Activated T-helper 1 cell treated with Interleukin-2 at 50 U/mL for 16 hours (primary cell): ENCODE results near the gene PCDHA3.
"Not testable (repeated sequence)": the region's sequence is repeated elsewhere in the genome, so short reads cannot be mapped to it uniquely, and the experiment has no call there.

Experiments
- DNase-seq: peaks from one replicate; pipeline ENCODE4 v3.0.0-alpha.2; 2020; ENCODE audit warnings: low read depth

Gene PCDHA3

DNA sequence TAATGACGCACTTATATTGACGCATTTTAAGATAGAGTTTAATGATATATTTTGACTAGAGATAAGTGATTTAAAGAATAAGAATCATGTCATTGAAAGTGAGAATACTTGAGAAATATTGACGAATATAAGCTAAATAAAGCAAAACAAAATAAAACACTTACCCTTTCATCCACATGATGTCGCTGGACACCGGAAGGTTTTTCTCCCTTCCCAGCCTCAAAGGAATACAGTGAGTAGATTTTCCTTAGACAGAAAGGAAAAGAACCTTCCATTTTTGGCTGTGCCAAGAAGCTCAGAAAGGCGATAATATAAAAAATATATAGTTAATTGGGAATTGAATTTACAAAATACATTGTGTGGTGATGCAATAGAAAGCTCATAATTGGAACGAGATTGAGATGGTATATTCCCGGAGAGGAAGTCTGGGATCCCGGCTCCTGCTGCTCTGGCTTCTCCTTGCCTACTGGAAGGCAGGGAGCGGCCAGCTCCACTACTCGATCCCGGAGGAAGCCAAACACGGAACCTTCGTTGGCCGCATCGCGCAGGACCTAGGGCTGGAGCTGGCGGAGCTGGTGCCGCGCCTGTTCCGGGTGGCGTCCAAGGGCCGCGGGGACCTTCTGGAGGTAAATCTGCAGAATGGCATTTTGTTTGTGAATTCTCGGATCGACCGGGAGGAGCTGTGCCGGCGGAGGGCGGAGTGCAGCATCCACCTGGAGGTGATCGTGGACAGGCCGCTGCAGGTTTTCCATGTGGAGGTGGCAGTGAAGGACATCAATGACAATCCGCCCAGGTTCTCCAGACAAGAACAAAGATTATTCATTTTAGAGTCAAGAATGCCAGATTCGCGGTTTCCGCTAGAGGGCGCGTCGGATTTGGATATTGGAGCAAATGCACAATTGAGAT lies 20.8 kb downstream of the PCDHA3 start, which contains the start of gene PCDHA5:
Gene PCDHA5 (plus strand): TSS at position 239 of the 906 bp plus-strand sequence.
- DNase-seq: no peak

DNA sequence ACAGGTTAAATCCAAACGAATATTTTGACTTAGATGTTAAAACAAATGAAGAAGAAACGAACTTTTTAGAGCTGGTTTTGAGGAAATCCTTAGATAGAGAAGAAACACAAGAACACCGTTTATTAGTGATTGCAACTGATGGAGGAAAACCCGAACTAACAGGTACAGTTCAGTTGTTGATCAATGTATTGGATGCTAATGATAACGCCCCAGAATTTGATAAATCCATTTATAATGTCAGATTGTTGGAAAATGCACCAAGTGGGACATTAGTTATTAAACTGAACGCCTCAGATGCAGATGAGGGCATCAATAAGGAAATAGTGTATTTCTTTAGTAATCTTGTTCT lies 21.4 kb downstream of the PCDHA3 start:
- DNase-seq: no peak

DNA sequence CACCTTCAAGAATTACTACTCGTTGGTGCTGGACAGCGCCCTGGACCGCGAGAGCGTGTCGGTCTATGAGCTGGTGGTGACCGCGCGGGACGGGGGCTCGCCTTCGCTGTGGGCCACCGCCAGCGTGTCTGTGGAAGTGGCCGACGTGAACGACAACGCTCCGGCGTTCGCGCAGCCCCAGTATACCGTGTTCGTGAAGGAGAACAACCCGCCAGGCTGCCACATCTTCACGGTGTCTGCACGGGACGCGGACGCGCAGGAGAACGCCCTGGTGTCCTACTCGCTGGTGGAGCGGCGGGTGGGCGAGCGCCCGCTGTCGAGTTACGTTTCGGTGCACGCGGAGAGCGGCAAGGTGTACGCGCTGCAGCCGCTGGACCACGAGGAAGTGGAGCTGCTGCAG lies 22.1 kb downstream of the PCDHA3 start:
- not testable (repeated sequence) for DNase-seq

DNA sequence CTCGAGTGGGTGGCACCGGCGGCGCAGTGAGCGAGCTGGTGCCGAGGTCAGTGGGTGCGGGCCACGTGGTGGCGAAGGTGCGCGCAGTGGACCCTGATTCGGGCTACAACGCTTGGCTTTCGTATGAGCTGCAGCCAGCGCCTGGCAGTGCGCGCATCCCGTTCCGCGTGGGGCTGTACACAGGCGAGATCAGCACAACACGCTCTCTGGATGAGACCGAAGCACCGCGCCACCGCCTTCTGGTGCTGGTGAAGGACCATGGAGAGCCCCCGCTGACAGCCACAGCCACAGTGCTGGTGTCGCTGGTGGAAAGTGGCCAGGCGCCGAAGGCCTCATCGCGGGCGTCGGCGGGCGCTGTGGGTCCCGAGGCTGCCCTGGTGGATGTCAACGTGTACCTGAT lies 22.6 kb downstream of the PCDHA3 start:
- no peak for DNase-seq

DNA sequence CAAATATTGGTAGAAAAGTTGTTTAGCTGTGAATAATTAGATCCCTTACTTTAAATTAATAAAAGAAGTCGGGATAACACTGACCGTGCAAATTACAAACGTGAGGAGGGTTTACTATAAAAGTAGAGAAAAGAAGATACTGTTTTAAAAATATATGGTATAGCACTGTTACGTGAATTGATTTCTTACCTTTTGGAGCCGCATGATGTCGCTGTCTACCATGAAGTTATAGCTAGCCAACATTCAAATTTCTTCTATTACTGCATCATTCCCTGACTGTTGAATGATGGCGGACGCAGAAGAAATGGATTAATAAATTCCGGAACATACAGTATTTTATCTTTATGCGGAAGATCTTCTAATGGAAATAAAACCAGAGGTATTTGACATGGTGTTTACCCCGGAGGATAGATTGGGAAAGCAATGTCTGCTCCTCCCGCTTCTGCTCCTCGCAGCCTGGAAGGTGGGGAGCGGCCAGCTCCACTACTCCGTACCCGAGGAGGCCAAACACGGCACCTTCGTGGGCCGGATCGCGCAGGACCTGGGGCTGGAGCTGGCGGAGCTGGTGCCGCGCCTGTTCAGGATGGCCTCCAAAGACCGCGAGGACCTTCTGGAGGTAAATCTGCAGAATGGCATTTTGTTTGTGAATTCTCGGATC lies 27.0 kb downstream of the PCDHA3 start, which contains the start of gene PCDHA6:
Gene PCDHA6 (plus strand): TSS at position 257 of the 658 bp plus-strand sequence. CDS start 132 bp downstream, at position 389.
- DNase-seq: no peak

DNA sequence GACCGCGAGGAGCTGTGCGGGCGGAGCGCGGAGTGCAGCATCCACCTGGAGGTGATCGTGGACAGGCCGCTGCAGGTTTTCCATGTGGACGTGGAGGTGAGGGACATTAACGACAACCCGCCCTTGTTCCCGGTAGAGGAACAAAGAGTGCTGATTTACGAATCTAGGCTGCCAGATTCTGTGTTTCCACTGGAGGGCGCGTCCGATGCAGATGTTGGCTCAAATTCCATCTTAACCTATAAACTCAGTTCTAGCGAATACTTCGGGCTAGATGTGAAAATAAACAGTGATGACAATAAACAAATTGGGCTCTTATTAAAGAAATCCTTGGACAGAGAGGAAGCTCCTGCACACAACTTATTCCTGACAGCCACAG lies 27.5 kb downstream of the PCDHA3 start:
- DNase-seq: no peak

DNA sequence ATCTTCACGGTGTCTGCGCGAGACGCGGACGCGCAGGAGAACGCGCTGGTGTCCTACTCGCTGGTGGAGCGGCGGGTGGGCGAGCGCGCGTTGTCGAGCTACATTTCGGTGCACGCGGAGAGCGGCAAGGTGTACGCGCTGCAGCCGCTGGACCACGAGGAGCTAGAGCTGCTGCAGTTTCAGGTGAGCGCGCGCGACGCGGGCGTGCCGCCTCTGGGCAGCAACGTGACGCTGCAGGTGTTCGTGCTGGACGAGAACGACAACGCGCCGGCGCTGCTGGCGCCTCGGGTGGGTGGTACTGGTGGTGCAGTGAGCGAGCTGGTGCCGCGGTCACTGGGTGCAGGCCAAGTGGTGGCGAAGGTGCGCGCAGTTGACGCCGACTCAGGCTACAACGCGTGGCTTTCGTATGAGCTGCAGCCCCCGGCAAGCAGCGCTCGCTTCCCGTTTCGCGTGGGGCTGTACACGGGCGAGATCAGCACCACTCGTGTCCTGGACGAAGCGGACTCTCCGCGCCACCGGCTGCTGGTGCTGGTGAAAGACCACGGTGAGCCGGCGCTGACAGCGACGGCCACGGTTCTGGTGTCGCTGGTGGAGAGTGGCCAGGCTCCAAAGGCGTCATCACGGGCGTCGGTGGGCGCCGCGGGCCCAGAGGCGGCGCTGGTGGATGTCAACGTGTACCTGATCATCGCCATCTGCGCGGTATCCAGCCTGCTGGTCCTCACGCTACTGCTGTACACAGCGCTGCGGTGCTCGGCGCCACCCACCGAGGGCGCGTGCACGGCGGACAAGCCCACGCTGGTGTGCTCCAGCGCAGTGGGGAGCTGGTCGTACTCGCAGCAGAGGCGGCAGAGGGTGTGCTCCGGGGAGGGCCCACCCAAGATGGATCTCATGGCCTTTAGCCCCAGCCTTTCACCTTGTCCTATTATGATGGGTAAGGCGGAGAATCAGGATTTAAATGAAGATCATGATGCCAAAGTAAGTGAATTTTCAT lies 28.9 kb downstream of the PCDHA3 start:
- DNase-seq: not testable (repeated sequence)

DNA sequence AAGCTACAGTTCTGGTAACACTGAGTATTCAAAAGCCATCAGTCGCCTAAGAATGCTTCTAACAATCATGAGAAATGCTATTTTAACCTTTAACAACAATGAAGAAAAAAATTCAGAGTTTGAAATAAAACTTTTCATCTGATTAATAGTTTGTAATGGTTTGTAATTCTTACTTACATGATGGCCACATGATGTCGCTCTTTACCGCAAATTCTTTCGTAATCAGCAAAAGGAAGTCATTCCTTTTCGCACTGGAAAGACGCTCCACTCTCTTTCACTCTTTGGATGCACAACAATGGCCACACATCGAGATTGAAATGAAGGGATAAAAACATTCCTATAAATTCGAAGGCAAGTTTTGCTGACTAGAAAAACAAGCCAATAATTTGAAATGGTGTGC lies 33.1 kb downstream of the PCDHA3 start, which contains the start of gene PCDHA7:
Gene PCDHA7 (plus strand): TSS at position 277 of the 400 bp plus-strand sequence. CDS start 115 bp downstream, at position 392.
- no peak for DNase-seq

DNA sequence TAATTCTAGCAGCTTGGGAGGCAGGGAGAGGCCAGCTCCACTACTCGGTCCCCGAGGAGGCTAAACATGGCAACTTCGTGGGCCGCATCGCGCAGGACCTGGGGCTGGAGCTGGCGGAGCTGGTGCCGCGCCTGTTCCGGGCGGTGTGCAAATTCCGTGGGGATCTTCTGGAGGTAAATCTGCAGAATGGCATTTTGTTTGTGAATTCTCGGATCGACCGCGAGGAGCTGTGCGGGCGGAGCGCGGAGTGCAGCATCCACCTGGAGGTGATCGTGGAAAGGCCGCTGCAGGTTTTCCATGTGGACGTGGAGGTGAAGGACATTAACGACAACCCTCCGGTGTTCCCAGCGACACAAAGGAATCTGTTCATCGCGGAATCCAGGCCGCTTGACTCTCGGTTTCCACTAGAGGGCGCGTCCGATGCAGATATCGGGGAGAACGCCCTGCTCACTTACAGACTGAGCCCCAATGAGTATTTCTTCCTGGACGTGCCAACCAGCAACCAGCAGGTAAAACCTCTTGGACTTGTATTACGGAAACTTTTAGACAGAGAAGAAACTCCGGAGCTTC lies 33.7 kb downstream of the PCDHA3 start:
- not testable (repeated sequence) for DNase-seq

DNA sequence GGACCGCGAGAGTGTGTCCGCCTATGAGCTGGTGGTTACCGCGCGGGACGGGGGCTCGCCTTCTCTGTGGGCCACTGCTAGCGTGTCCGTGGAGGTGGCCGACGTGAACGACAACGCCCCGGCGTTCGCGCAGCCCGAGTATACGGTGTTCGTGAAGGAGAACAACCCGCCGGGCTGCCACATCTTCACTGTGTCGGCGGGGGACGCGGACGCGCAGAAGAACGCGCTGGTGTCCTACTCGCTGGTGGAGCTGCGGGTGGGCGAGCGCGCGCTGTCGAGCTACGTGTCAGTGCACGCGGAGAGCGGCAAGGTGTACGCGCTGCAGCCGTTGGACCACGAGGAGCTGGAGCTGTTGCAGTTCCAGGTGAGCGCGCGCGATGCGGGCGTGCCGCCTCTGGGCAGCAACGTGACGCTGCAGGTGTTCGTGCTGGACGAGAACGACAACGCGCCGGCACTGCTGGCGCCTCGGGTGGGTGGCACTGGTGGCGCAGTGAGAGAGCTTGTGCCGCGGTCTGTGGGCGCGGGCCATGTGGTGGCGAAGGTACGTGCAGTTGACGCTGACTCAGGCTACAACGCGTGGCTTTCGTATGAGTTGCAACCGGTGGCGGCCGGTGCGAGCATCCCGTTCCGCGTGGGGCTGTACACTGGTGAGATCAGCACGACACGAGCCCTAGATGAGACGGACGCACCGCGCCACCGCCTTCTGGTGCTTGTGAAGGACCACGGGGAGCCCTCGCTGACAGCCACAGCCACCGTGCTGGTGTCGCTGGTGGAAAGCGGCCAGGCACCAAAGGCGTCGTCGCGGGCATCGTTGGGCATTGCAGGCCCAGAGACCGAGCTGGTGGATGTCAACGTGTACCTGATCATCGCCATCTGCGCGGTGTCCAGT lies 35.0 kb downstream of the PCDHA3 start:
- DNase-seq: no peak

DNA sequence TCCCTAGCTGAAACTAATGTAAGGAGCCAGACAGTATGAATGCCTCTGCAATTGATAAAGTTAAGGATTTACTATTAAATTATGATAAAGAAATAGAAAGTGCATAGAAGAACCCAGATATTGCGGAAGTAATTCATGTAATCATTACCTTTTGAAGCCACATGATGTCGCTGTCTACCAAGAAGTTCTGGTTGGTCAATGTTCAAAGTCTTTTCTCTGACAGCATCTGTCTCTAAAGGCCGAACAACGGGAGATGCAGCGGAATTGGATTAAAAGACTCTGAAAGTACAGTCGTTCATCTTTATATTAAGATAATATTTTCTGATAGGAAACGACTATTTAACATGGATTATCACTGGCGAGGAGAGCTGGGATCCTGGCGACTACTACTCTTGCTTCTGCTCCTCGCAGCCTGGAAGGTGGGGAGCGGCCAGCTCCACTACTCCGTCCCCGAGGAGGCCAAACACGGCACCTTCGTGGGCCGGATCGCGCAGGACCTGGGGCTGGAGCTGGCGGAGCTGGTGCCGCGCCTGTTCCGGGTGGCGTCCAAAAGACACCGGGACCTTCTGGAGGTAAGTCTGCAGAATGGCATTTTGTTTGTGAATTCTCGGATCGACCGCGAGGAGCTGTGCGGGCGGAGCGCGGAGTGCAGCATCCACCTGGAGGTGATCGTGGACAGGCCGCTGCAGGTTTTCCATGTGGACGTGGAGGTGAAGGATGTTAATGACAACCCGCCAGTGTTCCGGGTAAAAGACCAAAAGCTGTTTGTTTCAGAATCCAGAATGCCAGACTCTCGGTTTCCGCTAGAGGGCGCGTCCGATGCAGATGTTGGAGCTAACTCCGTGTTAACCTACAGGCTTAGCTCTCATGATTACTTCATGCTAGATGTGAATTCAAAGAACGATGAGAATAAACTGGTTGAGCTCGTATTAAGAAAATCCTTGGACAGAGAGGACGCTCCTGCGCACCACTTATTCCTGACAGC lies 40.4 kb downstream of the PCDHA3 start, which contains the start of gene PCDHA8:
Gene PCDHA8 (plus strand): TSS at position 210 of the 985 bp plus-strand sequence. CDS start 135 bp downstream, at position 345.
- DNase-seq: no peak

DNA sequence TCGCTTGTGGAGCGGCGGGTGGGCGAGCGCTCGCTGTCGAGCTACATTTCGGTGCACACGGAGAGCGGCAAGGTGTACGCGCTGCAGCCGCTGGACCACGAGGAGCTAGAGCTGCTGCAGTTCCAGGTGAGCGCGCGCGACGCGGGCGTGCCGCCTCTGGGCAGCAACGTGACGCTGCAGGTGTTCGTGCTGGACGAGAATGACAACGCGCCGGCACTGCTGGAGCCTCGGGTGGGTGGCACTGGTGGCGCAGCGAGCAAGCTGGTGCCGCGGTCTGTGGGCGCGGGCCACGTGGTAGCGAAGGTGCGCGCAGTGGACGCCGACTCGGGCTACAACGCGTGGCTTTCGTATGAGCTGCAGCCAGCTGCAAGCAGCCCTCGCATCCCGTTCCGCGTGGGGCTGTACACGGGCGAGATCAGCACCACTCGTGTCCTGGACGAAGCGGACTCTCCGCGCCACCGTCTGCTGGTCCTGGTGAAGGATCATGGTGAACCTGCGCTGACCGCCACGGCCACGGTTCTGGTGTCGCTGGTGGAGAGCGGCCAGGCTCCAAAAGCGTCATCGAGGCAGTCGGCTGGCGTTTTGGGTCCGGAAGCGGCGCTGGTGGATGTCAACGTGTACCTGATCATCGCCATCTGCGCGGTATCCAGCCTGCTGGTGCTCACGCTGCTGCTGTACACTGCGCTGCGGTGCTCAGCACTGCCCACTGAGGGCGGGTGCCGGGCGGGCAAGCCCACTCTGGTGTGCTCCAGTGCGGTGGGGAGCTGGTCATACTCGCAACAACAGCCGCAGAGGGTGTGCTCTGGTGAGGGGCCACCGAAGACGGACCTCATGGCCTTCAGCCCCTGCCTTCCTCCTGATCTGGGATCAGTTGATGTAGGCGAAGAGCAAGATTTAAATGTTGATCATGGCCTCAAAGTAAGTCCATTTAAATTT lies 42.2 kb downstream of the PCDHA3 start:
- no peak for DNase-seq

DNA sequence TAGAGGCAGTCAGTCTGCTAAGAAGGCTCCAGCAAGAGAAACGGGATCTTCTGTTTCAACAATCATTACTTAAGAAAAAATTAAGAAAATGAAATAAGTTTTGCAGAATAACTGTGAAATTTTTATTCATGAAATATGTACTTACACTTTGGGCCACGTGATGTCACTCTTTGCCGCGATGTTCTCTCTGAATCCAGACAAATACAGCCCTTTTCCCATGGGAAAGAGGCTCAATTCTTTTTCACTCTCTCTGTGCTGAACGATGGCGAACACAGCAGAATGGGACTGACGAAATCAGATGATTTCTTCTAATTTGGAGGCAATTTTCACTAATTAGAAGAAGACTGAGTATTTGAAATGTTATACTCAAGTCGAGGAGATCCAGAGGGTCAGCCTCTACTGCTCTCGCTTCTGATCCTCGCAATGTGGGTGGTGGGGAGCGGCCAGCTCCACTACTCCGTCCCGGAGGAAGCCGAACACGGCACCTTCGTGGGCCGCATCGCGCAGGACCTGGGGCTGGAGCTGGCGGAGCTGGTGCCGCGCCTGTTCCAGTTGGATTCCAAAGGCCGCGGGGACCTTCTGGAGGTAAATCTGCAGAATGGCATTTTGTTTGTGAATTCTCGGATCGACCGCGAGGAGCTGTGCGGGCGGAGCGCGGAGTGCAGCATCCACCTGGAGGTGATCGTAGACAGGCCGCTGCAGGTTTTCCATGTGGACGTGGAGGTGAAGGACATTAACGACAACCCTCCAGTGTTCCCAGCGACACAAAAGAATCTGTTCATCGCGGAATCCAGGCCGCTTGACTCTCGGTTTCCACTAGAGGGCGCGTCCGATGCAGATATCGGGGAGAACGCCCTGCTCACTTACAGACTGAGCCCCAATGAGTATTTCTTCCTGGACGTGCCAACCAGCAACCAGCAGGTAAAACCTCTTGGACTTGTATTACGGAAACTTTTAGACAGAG lies 47.6 kb downstream of the PCDHA3 start, which contains the start of gene PCDHA9:
Gene PCDHA9 (plus strand): TSS at position 244 of the 964 bp plus-strand sequence. CDS start 114 bp downstream, at position 358.
- not testable (repeated sequence) for DNase-seq

DNA sequence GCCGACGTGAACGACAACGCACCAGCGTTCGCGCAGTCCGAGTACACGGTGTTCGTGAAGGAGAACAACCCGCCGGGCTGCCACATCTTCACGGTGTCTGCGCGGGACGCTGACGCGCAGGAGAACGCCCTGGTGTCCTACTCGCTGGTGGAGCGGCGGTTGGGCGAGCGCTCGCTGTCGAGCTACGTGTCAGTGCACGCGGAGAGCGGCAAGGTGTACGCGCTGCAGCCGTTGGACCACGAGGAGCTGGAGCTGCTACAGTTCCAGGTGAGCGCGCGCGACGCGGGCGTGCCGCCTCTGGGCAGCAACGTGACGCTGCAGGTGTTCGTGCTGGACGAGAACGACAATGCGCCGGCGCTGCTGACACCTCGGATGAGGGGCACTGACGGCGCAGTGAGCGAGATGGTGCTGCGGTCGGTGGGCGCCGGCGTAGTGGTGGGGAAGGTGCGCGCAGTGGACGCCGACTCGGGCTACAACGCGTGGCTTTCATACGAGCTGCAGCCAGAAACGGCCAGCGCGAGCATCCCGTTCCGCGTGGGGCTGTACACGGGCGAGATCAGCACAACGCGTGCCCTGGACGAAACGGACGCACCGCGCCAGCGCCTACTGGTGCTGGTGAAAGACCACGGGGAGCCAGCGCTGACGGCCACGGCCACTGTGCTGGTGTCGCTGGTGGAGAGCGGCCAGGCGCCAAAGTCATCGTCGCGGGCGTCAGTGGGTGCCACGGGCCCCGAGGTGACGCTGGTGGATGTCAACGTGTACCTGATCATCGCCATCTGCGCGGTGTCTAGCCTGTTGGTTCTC lies 49.2 kb downstream of the PCDHA3 start:
- DNase-seq: not testable (repeated sequence)
